Endothelial cell of hepatic sinusoid (primary cell): ENCODE data around the gene EFCAB6.

ENCODE experiments used
- in situ Hi-C: cut with HindIII; loops from 2 replicates; pipeline ENCODE4 v1.10.0; 2017; ENCODE audit warnings: low sequenced_read_pairs

The EFCAB6 gene

DNA sequence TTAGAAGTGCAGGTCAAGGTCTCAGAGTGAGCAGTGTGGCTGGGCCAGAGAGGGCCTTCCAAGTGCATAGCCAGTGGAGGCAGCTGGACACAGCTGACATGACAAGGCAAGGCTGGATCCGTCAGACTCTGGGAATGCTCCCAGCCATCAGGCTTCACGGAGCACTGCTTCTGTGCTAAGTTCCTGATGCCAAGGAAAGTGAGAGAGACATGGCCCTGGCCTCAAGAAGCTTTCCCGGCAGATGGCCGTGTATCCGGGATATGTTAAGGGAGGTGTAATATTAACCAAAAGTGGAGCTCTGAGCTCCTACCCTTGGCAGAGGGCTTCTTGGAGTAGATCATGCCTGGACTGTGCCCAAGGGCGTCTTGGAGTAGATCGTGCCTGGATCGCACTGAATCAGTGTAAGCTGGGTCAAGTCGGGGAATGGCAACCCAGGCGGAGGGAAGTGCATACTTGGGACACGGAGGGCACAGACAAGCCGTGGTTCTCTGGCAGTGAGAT is 7.4 kb upstream of the EFCAB6 start:
- in situ Hi-C loops = no loop called here

GRCh38 chr22:43818981-43819380 is 6.9 kb upstream of the EFCAB6 start:
- in situ Hi-C loops = no loop called here

- in situ Hi-C loops = no loop called here
Observed at GRCh38 chr22:43817402-43817801, 5.3 kb upstream of the EFCAB6 start.

DNA sequence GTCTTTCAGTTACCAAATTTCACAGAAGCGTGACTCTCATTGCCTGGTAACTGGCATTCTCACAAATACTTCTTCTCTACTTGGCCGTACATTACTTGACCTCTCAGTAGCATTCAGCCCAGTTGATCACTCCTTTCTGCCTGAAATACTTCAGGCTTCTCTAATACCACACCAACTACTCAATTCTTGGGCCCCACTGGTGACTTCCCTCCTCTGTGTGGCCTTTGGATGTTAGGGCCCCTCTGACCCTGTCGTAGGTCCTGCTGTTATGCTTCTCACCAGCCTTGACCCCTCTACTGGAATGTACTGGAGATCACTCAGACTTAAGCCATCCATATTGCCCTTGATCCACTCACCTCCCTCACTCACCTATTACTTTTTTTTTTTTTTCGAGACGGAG is 2.2 kb upstream of the EFCAB6 start:
- in situ Hi-C loops = no loop called here

DNA sequence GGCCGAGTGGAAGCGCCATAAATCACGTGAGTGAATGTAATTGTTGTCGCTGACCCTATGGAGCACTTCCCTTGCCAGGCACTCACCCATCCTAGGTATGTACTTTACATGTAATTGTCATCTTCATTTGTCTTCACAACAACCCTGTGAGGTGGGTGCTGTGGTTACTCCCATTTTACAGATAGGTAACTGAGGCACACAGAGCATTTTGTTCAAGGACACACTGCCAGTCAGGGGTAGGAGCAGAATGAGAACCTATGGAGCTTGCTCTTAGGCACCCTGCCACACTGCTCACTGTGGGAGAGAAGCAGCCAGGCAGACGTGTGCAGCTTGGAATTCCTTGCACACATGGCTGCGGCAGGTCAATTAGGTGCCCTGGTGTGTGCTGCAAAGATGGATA is 785 bp upstream of the EFCAB6 start:
- in situ Hi-C loops = no loop called here

DNA sequence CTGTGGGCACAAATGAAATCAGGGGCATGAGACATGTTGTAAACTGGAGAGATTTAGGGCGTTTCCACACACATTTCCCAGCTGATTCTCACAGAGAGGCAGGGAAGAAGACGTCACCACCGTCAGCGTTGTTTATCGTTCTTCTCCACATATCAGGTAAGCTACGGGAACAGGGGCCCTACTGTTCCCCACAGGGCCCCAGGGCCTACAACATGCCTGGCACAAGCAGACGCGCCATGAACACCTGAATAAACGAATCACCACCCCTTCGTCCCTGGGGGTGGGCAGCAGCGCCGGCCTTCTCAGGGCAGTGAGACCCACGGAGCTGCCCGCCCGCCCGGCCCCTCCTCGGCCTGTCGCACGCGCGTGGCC is 342 bp downstream of the EFCAB6 start:
- in situ Hi-C loops = no loop called here

DNA sequence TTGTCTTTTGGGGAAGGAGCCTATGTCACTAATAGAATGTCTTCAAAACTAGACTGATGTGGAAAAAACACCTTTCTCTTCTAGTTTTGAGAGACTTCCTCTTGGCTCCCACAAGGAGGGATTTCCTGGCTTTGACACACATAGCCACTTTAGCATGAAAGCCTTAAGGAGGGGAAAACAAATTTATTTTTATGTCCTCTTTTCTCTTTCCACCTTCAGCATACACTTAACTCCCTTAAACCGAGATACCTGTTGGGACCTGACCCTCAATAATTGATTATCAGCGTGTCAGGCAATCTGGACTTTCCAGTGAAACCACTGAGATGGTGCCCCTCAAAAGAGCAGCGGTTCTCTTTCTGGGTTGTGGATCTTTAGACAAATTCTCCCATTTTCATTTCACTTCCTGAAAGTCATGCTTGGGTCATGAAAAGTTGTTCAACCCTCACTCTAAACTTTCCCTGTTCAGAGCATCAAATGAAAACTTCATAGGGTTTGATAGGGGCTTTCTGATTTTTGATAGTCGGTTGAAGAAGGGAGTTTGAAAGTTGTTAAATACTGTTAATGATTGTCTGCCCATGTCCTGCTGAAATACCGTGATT is 9.1 kb downstream of the EFCAB6 start:
- in situ Hi-C loops = loop anchor here (10.0 kb wide), 1 partner anchor 62 kb away; the partner anchor contains the start of gene SULT4A1

- in situ Hi-C loops = loop anchor here (10.0 kb wide), 1 partner anchor 64 kb away; the partner anchor contains the start of gene SULT4A1
Observed at GRCh38 chr22:43800970-43801369, 11.1 kb downstream of the EFCAB6 start.

DNA sequence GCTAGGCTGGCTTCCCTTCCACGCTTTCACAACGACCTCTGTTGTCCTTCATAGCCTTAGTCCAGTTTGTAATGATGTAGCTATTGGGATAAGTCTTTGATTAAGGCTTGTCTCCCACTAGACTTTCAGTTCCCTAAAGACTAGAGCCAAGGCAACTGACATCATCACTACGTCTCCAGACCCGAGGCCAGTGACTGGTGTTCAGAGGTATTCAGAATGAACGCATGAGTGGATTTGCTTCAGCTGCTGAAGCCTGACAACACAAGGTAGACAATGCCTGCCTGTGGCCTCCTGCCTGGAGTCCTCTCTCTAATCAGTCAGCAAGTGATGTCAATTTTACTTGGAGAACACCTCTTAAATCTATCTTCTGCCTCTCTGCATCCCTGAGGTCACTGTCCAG is 13.6 kb downstream of the EFCAB6 start:
- in situ Hi-C loops = no loop called here

GRCh38 chr22:43796567-43796966 is 15.5 kb downstream of the EFCAB6 start:
- in situ Hi-C loops = no loop called here

DNA sequence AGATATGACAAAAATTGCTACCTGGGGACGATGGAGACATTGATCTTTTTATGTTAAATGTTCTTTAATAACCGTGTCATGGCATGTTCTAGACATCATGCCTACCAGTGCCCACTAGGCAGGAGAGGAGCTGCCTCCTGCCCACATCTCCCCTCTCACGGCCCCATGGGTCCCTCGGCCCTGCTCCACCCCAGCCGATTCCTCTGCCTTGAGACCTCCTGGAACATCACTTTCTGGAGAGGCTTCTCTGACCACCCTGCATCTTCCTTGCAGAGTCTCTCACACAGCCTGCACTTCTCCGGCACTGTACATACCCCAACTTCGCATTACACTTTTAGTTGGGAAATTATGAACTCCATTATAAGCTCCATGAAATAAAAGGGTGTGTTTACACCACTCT is 16.8 kb downstream of the EFCAB6 start:
- in situ Hi-C loops = no loop called here

GRCh38 chr22:43792905-43793304 is 19.2 kb downstream of the EFCAB6 start:
- in situ Hi-C loops = no loop called here

DNA sequence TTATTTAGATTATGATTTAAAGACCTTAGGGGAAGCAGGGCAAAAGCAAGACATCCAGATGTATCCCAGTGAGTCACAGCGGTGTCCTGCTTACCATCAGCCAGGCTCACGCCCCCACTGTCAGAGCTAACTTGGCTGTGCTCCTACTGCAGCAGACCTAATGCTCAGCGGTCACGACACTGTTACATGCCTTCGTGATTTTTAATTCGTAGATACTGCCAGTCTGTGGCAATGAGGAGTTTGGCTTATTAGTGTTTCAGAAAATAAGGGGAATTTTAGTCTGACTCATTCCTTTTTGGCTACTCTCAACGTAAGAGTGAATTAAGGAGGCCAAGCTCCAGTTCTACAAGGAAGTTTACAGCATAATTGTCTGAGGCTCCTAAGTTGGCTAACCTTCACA is 22.7 kb downstream of the EFCAB6 start:
- in situ Hi-C loops = no loop called here

- in situ Hi-C loops = no loop called here
Observed at GRCh38 chr22:43783777-43784176, 28.3 kb downstream of the EFCAB6 start.

DNA sequence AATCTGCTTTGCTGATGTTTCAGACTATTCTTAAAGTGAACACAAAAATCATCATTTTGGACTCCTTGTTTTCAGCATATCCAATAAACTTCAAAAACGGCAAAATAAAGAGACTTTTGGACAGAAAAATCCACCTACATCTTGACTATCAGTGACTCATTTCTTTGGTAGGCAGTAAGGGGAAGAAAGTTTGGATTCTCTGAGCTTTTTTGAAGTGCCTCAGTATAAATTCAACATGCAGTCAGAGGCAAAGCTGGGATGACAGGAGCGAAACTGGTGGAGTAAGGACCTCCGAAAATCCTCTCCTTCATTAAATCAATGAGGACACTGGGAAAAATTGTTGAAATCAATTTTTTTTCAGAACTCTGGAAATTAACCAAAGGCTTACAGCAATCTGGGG is 29.7 kb downstream of the EFCAB6 start:
- in situ Hi-C loops = no loop called here

DNA sequence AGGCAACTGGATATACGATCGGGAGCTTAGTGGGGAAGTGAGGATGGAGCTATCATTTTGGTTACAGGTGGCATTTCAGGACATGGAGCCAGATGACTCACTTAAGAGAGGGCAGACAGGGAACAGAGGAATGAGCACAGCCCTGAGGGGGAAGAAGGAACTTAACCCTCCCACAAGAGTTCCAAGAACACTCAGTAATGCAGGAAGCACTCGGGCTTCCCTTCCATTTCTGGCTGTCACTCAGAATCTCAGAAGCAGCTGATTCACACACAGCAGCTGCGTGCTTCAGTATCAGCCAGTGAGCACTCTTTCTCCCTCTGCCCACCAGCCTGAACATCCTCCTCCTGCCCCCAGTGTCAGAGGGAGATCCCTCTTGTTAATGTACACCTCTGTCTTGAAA is 34.8 kb downstream of the EFCAB6 start:
- in situ Hi-C loops = no loop called here

GRCh38 chr22:43776081-43776670 is 35.9 kb downstream of the EFCAB6 start:
- in situ Hi-C loops = no loop called here

- in situ Hi-C loops = no loop called here
Observed at GRCh38 chr22:43774318-43774915, 37.7 kb downstream of the EFCAB6 start.

DNA sequence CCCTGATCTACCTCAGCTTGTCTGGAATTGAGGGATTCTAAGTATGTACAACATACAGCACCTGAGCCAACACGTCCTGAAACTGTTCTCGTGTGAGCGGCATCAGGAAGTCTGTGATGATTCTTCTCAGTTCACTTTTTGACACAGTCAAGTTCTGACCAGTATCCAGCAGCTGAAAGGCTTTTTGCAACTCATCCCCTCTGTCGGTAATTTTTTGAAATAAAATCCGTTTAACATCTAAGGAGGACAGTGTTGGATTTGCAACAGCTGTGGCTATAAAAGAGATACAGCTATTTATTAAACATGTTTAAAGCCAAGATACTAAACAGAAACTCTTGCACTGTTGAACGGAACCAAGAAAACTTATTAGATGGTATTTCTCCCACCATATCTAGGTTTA is 39.3 kb downstream of the EFCAB6 start:
- in situ Hi-C loops = no loop called here

GRCh38 chr22:43755452-43755851 is 56.7 kb downstream of the EFCAB6 start:
- in situ Hi-C loops = no loop called here

- in situ Hi-C loops = no loop called here
Observed at GRCh38 chr22:43755011-43755410, 57.1 kb downstream of the EFCAB6 start.

GRCh38 chr22:43754176-43754575 is 57.9 kb downstream of the EFCAB6 start:
- in situ Hi-C loops = no loop called here
